K562 (cell line): ENCODE measurements around the gene JPT1. TPM values are rescaled to one million over a fixed set of nuclear protein-coding genes. Genes with fewer than 3 reads are reported as not detected.

Source experiments
- ARID1B ChIP-seq: fragments of 450-650 bp; IDR thresholded peaks from 2 replicates; pipeline ENCODE4 v1.6.1; 2016; ENCODE audit warnings: antibody characterized with exemption, mild to moderate bottlenecking, inconsistent platforms
- BMI1 ChIP-seq: fragments of 150-350 bp; IDR thresholded peaks from 2 replicates; pipeline ENCODE4 v1.6.1; 2014; ENCODE audit warnings: low read length
- CCAR2 ChIP-seq: fragments of 200-400 bp; formaldehyde crosslinking; IDR thresholded peaks from 2 replicates; pipeline ENCODE4 v1.6.1; 2017; ENCODE audit warnings: mild to moderate bottlenecking, low read depth, low read length
- CEBPB ChIP-seq: fragments of 450-650 bp; IDR thresholded peaks from 2 replicates; pipeline ENCODE4 v1.6.1; 2016; ENCODE audit warnings: missing genetic modification characterization, missing compliant biosample characterization
- DACH1 ChIP-seq: fragments of 450-650 bp; IDR thresholded peaks from 2 replicates; pipeline ENCODE4 v1.6.1; 2018; ENCODE audit not compliant: partially characterized antibody
- MCM5 ChIP-seq: fragments of 450-650 bp; IDR thresholded peaks from 2 replicates; pipeline ENCODE4 v1.6.1; 2016; ENCODE audit warnings: low read depth
- NFXL1 ChIP-seq: fragments of 450-650 bp; formaldehyde crosslinking; IDR thresholded peaks from 2 replicates; pipeline ENCODE4 v1.4.0; 2021; ENCODE audit warnings: mild to moderate bottlenecking
- NONO ChIP-seq, 2 experiments: fragments of 200-400 bp in 1 of 2; fragments of 450-650 bp in 1 of 2; formaldehyde crosslinking in 1 of 2; IDR thresholded peaks; 2 replicates each; pipeline ENCODE4 v1.6.1; 2017; ENCODE audit warnings: low read depth in 2 of 2, mild to moderate bottlenecking in 2 of 2, moderate library complexity in 2 of 2, low read length in 1 of 2
- POLR2A ChIP-seq: fragments of 450-650 bp; conservative IDR thresholded peaks from 2 replicates; pipeline ENCODE4 v1.6.1; 2016
- POLR2G ChIP-seq: fragments of 200-400 bp; formaldehyde crosslinking; IDR thresholded peaks from 2 replicates; pipeline ENCODE4 v1.6.1; 2017; ENCODE audit warnings: low read depth, mild to moderate bottlenecking, antibody characterized with exemption, low read length, moderate library complexity
- SIN3B ChIP-seq: fragments of 450-650 bp; IDR thresholded peaks from 2 replicates; pipeline ENCODE4 v1.6.1; 2017; ENCODE audit warnings: low read depth, mild to moderate bottlenecking, moderate library complexity
- SP1 ChIP-seq: sonication (generic); formaldehyde crosslinking; IDR thresholded peaks from 2 replicates; pipeline ENCODE4 v1.8.1; 2022; ENCODE audit warnings: mild to moderate bottlenecking, missing genetic modification reagents
- TEAD2 ChIP-seq: fragments of 450-650 bp; IDR thresholded peaks from 2 replicates; pipeline ENCODE4 v1.6.1; 2016; ENCODE audit warnings: missing genetic modification characterization, control low read depth, missing compliant biosample characterization
- ZNF140 ChIP-seq: fragments of 250-450 bp; sonication (Bioruptor Pico); IDR thresholded peaks from 2 replicates; pipeline ENCODE4 v1.8.0; 2021; ENCODE audit warnings: moderate library complexity, mild to moderate bottlenecking, inconsistent platforms
- ZNF224 ChIP-seq: sonication (generic); formaldehyde crosslinking; IDR thresholded peaks from 2 replicates; pipeline ENCODE4 v1.8.0; 2022; ENCODE audit warnings: mild to moderate bottlenecking, missing genetic modification reagents
- ZNF232 ChIP-seq: sonication (generic); formaldehyde crosslinking; IDR thresholded peaks from 2 replicates; pipeline ENCODE4 v1.8.0; 2022; ENCODE audit warnings: mild to moderate bottlenecking, missing genetic modification reagents
- ZNF695 ChIP-seq: fragments of 450-650 bp; formaldehyde crosslinking; IDR thresholded peaks from 2 replicates; pipeline ENCODE4 v1.4.0; 2020; ENCODE audit warnings: mild to moderate bottlenecking, moderate library complexity
- ZNF76 ChIP-seq: fragments of 250-450 bp; sonication (Bioruptor Pico); IDR thresholded peaks from 2 replicates; pipeline ENCODE4 v1.4.0; 2020; ENCODE audit warnings: mild to moderate bottlenecking, moderate library complexity, borderline replicate concordance
- ZNF830 ChIP-seq: fragments of 250-450 bp; sonication (Bioruptor Pico); IDR thresholded peaks from 2 replicates; pipeline ENCODE4 v1.5.0; 2021; ENCODE audit warnings: mild to moderate bottlenecking
- polyA plus RNA-seq, 8 experiments: library from polyadenylated mRNA; depleted of rRNA in 4 of 8; stranded (reverse) in 5 of 8; unstranded in 3 of 8; fragments of >200 nt; fragmentation: Nextera tagmentation in 2 of 8; fragmentation: Illumina TruSeq in 1 of 8; extraction: Ambion mirVana in 2 of 8; extraction: Trizol in 1 of 8; gene quantifications; 2 replicates each; pipeline versions ENCODE4 v1.2.1 to v1.2.3, GENCODE V29; 2011 to 2014; ENCODE audit warnings: inconsistent platforms in 1 of 8, missing spikeins in 1 of 8
- total RNA-seq, 7 experiments: library from RNA; depleted of rRNA in 6 of 7; stranded (reverse); fragments of >200 nt in 6 of 7; fragmentation: Illumina TruSeq in 2 of 7; extraction: Trizol in 2 of 7; gene quantifications; 2 replicates each; pipeline versions ENCODE4 v1.2.1 to v1.2.3, GENCODE V29; 2011 to 2021; ENCODE audit warnings: low replicate concordance in 1 of 7
- TF ChIP-seq, protein P1 (sequence below): fragments of 250-450 bp; sonication (Bioruptor Pico); IDR thresholded peaks from 2 replicates; pipeline ENCODE4 v1.4.0; 2020; ENCODE audit warnings: mild to moderate bottlenecking
- TF ChIP-seq, protein P2 (sequence below): sonication (generic); formaldehyde crosslinking; IDR thresholded peaks from 2 replicates; pipeline ENCODE4 v1.8.0; 2022; ENCODE audit warnings: mild to moderate bottlenecking, low read depth, missing genetic modification reagents
- TF ChIP-seq, protein P3 (sequence below): fragments of 250-450 bp; sonication (Bioruptor Pico); IDR thresholded peaks from 2 replicates; pipeline ENCODE4 v1.5.0; 2020; ENCODE audit warnings: mild to moderate bottlenecking, borderline replicate concordance
- TF ChIP-seq, protein P4 (sequence below): sonication (generic); formaldehyde crosslinking; IDR thresholded peaks from 2 replicates; pipeline ENCODE4 v1.8.0; 2022; ENCODE audit warnings: missing genetic modification reagents, mild to moderate bottlenecking, borderline replicate concordance

JPT1 gene
- total and polyA plus RNA-seq, 9 of the 15 experiments (the other 6 are each of a cell fraction or from before 2014, with no cell fraction given), result 56.7 to 292 (median 144) TPM

DNA sequence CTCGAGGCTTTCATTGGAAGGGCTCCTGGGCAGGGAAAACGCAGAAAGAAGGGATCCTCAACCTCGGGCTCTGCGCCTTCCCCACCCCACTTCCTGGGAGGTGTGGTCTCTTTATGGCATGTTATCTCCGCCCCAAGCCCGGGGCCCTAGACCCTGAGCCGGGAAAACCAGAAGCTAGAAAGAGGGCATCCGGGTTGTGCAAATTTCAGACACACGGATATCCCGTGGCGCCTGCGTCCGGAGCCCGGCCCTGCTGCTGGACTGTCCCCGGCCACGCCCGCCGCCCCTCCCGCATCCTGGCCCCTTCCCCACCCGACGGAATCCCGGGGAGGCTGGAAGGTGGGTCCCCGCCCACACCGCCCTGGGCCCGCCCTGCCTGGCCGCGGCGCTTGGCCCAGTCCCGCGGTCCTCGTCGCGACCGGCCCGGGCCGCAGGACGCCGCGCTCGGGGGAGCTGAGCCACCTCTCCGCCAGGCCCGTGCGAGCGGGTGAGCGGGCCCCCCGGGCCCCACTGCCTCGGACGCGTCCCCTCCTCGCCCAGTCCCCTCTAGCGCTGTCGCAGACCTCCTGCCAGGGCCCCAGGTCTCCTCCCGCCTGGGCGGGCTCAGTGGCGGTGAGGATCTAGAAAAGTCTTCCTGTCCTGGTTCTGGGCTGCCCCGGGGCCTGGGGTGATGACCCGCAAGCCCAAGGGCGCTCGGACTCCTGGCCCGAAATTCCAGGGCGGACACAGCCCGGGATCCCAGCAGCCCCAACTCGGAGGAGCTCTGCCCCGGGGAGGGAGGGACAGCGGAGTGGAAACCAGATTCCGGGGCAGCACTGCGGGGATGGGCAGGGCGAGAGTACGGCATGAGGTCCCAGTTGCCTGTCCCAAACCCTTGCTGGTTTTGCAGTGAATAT is 66.5 kb downstream of the JPT1 start, which contains the start of gene SLC16A5 (continued):
- TF ChIP-seq, protein P1, sequence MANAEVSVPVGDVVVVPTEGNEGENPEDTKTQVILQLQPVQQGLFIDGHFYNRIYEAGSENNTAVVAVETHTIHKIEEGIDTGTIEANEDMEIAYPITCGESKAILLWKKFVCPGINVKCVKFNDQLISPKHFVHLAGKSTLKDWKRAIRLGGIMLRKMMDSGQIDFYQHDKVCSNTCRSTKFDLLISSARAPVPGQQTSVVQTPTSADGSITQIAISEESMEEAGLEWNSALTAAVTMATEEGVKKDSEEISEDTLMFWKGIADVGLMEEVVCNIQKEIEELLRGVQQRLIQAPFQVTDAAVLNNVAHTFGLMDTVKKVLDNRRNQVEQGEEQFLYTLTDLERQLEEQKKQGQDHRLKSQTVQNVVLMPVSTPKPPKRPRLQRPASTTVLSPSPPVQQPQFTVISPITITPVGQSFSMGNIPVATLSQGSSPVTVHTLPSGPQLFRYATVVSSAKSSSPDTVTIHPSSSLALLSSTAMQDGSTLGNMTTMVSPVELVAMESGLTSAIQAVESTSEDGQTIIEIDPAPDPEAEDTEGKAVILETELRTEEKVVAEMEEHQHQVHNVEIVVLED (CRISPR knock-in tag), result no peak
- no peak for TF ChIP-seq MCM5
- TF ChIP-seq ZNF830 (CRISPR knock-in tag), result no peak
- TF ChIP-seq ARID1B, result no peak; the same call in 1 of the 2 replicates
- TF ChIP-seq TEAD2 (tag), result no peak
- TF ChIP-seq POLR2G, result peak; percentile 79
- TF ChIP-seq, protein P2, sequence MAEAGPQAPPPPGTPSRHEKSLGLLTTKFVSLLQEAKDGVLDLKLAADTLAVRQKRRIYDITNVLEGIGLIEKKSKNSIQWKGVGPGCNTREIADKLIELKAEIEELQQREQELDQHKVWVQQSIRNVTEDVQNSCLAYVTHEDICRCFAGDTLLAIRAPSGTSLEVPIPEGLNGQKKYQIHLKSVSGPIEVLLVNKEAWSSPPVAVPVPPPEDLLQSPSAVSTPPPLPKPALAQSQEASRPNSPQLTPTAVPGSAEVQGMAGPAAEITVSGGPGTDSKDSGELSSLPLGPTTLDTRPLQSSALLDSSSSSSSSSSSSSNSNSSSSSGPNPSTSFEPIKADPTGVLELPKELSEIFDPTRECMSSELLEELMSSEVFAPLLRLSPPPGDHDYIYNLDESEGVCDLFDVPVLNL (CRISPR knock-in tag), result no peak
- peak in 1 of 2 experiments; percentile 75; a peak in 1 of 4 replicates for TF ChIP-seq NONO (IDR thresholded peaks at IDR 0.05; ENCODE audit: low read depth in 2 of 2, low read length in 1 of 2)
- no peak for TF ChIP-seq ZNF140 (CRISPR knock-in tag)
- 0 out of 2 replicates have a peak, but pooled peaks have one; percentile 7 for TF ChIP-seq CEBPB (tag)
- TF ChIP-seq SIN3B, result no peak
- no peak for TF ChIP-seq DACH1
- TF ChIP-seq ZNF76 (CRISPR knock-in tag), result no peak
- TF ChIP-seq, protein P3, sequence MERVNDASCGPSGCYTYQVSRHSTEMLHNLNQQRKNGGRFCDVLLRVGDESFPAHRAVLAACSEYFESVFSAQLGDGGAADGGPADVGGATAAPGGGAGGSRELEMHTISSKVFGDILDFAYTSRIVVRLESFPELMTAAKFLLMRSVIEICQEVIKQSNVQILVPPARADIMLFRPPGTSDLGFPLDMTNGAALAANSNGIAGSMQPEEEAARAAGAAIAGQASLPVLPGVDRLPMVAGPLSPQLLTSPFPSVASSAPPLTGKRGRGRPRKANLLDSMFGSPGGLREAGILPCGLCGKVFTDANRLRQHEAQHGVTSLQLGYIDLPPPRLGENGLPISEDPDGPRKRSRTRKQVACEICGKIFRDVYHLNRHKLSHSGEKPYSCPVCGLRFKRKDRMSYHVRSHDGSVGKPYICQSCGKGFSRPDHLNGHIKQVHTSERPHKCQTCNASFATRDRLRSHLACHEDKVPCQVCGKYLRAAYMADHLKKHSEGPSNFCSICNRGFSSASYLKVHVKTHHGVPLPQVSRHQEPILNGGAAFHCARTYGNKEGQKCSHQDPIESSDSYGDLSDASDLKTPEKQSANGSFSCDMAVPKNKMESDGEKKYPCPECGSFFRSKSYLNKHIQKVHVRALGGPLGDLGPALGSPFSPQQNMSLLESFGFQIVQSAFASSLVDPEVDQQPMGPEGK (CRISPR knock-in tag), result no peak
- no peak for TF ChIP-seq ZNF695 (CRISPR knock-in tag)
- no peak for TF ChIP-seq BMI1
- TF ChIP-seq NFXL1 (CRISPR knock-in tag), result no peak
- no peak for TF ChIP-seq ZNF232
- no peak for TF ChIP-seq ZNF224
- peak; percentile 71 for TF ChIP-seq POLR2A
- no peak for TF ChIP-seq CCAR2
- TF ChIP-seq SP1 (CRISPR knock-in tag), result peak; percentile 45; the same call in 1 of the 2 replicates
- TF ChIP-seq, protein P4, sequence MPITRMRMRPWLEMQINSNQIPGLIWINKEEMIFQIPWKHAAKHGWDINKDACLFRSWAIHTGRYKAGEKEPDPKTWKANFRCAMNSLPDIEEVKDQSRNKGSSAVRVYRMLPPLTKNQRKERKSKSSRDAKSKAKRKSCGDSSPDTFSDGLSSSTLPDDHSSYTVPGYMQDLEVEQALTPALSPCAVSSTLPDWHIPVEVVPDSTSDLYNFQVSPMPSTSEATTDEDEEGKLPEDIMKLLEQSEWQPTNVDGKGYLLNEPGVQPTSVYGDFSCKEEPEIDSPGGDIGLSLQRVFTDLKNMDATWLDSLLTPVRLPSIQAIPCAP (CRISPR knock-in tag), result no peak
